SU-DHL-6 (cell line): ENCODE data around the gene RBMS3.

Experiments
- EZH2phosphoT487 ChIP-seq: fragments of 200-600 bp; sonication (generic), shearing (Covaris generic); conservative IDR thresholded peaks from 2 replicates; pipeline ENCODE4 v1.6.1; 2018; ENCODE audit warnings: mild to moderate bottlenecking, antibody characterized with exemption, low read length, moderate library complexity, mixed read lengths
- TF ChIP-seq, protein P1 (sequence below): fragments of 200-600 bp; sonication (generic); IDR thresholded peaks from one replicate; pipeline ENCODE4 v1.5.1; 2017; ENCODE audit warnings: antibody characterized with exemption, mild to moderate bottlenecking, low read length, moderate library complexity; ENCODE audit not compliant: insufficient read depth, poor library complexity, severe bottlenecking

DNA sequence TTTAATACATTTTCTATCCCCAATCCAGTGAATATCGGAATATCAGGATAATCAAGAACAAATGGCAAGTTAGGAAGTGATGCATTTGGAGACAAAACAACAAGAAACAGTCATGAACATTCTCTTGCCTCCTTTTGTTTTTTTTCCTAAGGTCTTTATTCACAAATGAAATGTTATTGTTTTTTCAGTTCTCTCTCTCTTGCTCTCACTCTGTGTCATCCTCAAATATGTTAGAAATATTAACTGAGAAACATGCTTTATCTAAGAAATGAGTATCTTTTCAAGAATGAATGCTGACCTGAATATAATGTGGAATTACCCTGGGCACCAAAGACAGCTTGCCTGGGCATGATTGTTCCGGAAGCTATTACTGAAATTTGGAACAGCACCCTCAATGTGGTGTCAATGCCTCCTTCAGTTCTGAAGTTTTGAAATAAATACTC lies 51.3 kb downstream of the RBMS3 start:
- TF ChIP-seq, protein P1, sequence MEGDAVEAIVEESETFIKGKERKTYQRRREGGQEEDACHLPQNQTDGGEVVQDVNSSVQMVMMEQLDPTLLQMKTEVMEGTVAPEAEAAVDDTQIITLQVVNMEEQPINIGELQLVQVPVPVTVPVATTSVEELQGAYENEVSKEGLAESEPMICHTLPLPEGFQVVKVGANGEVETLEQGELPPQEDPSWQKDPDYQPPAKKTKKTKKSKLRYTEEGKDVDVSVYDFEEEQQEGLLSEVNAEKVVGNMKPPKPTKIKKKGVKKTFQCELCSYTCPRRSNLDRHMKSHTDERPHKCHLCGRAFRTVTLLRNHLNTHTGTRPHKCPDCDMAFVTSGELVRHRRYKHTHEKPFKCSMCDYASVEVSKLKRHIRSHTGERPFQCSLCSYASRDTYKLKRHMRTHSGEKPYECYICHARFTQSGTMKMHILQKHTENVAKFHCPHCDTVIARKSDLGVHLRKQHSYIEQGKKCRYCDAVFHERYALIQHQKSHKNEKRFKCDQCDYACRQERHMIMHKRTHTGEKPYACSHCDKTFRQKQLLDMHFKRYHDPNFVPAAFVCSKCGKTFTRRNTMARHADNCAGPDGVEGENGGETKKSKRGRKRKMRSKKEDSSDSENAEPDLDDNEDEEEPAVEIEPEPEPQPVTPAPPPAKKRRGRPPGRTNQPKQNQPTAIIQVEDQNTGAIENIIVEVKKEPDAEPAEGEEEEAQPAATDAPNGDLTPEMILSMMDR, result no peak
- no peak for TF ChIP-seq EZH2phosphoT487
